KBM-7 (cell line): ENCODE measurements around the gene PDAP1.
"Not testable (repeated sequence)": the region's sequence is repeated elsewhere in the genome, so short reads cannot be mapped to it uniquely, and the experiment has no call there.

Experiments used
- DNase-seq: peaks from one replicate; pipeline ENCODE4 v3.0.0-alpha.2; 2015
- in situ Hi-C: fragments of 300-500 bp; cut with MboI; formaldehyde crosslinking; loops from 2 replicates; pipeline ENCODE4 v1.14.3; 2020; ENCODE audit warnings: low sequenced_read_pairs, low pct_unique_long_range_greater_than_20kb, mixed read lengths

The PDAP1 gene

DNA sequence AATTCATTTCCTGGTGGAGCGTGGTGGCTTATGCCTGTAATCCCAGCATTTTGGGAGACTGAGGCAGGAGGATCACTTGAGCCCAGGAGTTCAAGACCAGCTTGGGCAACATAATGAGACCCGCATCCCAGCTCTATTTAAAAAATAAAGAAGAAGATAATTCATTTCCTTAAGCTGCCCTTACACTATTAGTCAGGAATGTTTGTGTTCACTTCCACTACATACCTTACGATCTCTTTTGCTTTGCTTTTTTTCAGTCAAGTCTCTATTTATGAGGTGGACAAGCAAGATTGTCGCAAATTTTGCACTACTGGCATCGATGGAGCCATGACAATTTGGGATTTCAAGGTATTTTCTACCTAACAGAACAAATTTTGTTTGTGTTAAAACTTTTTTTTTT, 45.1 kb downstream of the PDAP1 start:
- in situ Hi-C loops: no loop called here

DNA sequence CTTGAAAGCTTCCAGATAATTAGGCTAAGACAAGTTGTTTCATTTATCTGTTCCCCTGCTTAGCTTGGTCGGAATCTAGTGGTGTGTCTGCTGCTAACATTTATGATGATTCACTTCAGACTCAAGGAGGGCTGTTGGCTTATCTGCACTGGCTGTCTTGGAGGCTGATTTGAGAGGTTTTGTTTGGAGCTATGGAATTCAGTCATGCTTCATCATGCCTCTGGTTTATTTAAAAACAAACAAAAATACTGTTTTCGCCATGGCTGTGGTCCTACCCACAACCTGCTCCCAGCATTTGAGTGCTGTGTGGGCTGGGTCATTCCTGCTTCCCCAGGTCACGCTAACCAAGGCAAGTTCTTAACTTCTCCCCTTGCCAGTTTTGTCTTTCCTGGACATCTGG, 45.6 kb downstream of the PDAP1 start:
- in situ Hi-C loops: no loop called here
- no peak for DNase-seq

More for the DNA sequence above, 45.1 kb downstream of the PDAP1 start:
- DNase-seq: no peak

DNA sequence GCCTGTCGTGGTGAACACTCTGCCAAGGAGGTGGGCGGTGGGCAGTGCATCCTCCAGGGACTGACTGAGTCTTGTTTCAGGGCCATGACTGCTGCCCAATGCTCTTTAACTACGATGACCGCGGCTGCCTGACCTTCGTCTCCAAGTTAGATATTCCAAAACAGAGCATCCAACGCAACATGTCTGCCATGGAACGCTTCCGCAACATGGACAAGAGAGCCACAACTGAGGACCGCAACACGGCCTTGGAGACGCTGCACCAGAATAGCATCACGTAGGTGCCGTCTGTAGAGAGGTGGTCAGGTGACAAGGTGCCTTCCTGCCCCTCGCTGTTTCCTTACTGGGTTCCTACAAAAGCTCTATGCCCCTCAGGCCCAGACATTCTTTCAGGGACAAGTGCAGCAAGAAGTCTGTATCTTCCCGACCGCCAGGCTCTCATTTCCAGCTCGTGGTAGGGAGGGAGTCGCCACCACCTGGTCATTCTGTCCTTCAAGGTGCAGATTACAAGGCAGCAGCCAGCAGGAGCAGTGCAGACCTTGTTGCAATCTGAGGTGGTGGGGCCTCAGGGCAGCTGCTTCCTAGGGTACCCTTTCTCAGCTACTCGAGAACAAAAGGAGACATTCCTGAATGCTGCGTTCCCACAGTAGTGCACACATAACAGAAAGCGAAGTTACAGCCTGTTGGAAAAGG, 48.8 kb downstream of the PDAP1 start:
- in situ Hi-C loops: no loop called here
- no peak for DNase-seq

DNA sequence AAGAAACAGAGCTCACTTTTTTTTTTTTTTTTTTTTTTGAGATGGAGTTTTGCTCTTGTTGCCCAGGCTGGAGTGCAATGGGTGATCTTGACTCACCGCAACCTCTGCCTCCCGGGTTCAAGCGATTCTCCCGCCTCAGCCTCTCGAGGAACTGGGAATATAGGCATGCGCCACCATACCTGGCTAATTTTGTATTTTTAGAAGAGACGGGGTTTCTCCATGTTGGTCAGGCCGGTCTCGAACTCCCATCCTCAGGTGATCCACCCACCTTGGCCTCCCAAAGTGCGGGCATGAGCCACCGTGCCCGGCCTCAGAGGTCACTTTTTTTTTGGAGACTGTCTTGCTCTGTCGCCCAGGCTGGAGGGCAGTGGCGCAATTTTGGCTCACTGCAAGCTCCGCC, 49.9 kb downstream of the PDAP1 start:
- in situ Hi-C loops: not testable (repeated sequence)

DNA sequence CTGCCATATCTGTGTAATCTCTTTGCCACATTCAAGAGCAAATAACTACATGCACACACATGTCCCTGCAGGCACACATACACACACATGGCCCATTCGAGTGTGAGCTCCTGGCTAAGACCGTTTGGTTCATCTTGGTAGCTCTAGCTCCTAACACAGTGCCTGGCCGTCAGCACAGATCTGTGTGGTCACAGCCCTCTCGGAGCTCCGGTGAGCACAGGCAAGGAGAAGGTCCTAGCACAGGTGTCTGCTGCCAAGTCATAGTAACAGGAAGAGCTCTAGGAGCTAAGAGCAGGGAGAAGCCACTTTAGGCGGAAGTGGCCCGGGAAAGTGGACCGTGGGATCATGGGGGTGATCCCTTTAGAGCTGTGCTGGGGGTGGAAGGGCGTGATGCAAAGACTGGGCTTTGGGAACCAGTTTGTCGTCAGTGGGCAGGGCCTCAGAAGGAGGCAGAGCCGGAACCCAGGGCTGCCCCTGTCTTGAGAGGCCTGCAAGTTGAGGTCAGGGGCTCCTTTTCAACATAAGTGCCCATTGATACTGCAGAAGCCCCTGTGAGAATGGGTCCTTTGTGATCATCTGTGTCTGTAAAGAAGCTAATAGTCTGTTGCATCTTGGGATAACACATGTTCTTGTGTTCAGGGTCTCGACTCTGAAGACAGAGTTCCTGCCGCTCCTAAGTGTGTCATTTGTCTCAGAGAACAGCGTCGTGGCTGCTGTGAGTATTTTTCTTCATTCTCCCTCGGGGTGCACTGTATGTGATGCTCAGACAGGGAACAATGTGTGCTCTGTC, 50.5 kb downstream of the PDAP1 start:
- no peak for DNase-seq
- in situ Hi-C loops: no loop called here

More for the DNA sequence above, 49.9 kb downstream of the PDAP1 start:
- not testable (repeated sequence) for DNase-seq

DNA sequence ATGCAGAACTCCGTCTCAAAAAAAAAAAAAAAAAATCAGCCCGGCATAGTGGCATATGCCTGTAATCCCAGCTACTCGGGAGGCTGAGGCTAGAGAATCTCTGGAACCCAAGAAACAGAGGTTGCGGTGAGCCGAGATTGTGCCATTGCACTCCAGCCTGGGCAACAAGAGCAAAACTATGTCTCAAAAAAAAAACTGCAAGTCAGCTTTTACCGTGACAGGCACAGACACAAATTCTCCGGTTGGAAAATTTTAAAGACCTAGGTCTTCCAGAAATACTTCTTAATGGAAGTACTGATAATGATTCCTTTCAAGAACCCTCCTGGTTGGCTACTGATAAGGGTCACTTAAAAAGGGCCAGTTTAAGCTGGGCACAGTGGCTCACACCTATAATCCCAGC, 53.3 kb downstream of the PDAP1 start:
- no peak for DNase-seq

DNA sequence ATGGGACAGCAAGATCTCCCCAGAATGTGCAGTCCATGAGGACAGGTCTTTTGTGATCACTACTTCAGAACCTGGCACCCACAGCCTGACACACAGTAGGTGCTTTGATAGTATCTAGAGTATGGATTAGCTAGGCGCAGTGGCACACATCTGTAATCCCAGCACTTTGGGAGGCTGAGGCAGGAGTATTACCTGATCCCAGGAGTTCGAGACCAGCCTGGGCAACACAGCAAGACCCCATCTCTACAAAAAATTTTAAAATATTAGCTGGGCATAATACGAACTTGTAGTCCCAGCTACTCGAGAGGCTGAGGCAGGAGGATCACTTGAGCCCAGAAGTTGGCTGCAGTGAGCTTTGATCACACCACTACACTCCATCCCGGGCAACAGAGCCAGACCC, 56.1 kb downstream of the PDAP1 start:
- in situ Hi-C loops: no loop called here
- DNase-seq: no peak

More for the DNA sequence above, 53.3 kb downstream of the PDAP1 start:
- in situ Hi-C loops: no loop called here

DNA sequence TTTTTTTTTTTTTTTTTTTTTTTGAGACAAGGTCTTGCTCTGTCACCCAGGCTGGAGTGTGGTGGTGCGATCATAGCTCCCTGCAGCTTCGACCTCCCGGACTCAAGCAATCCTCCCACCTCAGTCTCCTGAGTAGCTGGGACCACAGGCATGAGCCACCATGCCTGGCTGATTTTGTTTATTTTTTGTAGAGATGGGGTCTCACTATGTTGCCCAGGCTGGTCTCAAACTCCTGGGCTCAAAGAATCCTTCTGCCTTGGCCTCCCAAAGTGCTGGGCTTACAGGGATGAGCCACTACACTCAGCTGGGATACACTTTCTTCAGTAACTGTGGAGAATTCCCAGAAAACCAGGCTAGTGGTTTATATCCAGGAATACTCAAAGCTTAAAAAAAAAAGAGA, 57.8 kb downstream of the PDAP1 start:
- DNase-seq, in situ Hi-C loops: not testable (repeated sequence)
